GM12873 (cell line): ENCODE measurements around the gene KNCN.
A peak's percentile ranks its signal among the peaks of the same experiment; 100 is the strongest.

ENCODE experiments used
- TF ChIP-seq, protein P1 (sequence below): IDR thresholded peaks from 2 replicates; pipeline ENCODE4 v1.5.1; 2012; ENCODE audit warnings: low read depth, mild to moderate bottlenecking, moderate library complexity, low read length, control low read depth; ENCODE audit not compliant: insufficient read depth; ENCODE audit errors: missing control alignments

KNCN gene

DNA sequence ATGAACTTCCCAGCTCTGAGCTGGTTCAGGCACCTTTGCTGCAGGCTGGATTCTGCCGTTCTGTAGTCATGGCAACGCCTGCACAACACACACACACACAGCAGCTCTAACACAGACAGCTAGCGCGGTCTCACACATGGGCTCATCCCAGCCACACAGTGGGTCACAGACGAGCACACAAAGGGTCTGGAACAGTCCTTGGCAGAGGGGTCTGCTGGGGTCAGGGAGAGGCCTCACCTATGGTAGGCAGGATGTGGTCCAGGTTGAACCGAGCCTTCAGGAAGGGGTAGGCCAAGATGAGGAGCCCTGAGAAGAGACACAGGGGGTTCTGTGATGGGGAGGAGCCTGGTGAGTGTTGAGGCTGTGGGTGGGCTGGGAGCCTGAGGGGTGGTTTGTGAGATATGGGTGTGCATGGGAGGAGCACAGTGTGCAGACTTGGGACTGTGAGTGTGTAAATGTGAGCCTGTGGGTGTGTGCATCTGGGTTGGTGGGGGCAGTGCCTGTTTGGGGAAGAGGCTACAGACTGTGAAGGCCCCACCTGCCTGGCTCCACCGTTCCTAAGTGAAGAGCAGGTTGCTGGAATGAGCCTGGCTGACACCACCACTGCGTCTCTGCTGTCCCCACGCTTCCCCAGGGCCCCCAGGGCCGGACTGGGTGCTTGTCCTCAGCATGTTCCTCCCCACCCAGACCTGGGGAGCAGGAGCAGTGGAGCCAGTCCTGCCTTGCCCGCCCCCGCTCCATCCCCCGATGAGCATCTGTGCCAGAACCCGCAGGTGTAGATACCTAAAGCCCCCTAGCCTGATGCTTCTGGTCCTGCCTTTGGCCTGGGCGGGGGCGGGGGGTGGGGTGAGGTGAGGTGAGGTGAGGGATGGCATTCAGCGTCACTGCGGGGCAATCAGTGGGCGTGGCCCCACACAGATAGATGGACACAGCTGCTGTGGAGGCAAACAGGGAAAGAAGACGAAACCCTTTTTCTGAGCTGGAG lies 1.5 kb downstream of the KNCN start:
- TF ChIP-seq, protein P1, sequence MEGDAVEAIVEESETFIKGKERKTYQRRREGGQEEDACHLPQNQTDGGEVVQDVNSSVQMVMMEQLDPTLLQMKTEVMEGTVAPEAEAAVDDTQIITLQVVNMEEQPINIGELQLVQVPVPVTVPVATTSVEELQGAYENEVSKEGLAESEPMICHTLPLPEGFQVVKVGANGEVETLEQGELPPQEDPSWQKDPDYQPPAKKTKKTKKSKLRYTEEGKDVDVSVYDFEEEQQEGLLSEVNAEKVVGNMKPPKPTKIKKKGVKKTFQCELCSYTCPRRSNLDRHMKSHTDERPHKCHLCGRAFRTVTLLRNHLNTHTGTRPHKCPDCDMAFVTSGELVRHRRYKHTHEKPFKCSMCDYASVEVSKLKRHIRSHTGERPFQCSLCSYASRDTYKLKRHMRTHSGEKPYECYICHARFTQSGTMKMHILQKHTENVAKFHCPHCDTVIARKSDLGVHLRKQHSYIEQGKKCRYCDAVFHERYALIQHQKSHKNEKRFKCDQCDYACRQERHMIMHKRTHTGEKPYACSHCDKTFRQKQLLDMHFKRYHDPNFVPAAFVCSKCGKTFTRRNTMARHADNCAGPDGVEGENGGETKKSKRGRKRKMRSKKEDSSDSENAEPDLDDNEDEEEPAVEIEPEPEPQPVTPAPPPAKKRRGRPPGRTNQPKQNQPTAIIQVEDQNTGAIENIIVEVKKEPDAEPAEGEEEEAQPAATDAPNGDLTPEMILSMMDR = no peak

DNA sequence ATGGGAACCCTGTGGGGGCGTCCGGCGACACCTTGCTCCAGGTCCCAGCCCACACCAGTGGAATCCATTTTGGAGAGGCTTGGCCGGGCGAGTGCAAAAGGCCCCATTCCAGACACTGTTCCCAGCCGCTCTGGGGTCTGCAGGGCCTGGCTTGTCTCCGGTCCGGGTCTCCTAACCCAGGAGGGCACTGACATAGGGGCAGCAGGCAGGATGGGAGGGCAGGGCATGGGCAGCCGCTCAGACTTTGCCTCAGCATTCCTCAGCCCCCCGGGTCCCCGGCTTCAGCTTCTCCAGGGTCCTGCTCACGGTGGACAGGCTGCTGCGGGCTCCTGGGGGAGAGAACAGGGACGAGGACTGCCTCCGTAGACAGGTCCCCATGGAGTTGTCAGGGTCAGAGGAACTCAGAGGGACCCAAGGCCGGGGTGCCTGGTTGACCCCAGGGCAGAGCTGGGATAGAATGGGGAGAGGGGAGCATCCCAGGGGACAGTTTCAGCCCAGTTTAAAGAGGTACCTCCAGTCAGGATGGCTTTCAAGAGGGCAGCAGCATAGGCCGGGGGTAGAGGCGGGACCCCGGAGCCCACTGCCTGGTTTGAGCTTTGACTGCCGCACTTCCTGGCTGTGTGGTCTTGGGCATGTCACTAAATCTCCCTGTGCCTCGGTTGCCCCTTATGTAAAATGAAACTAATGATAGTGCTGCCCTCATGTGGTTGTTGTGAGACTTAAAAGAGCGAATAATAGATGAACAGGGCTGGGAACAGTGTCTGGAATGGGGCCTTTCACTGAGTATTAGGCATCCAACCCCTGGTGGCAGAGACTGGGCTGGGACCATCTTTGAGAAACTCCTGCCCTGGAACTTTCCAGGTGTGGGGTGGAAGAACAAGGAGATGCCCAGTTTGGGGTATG lies 3.7 kb downstream of the KNCN start:
- TF ChIP-seq, protein P1 = peak; percentile 48

DNA sequence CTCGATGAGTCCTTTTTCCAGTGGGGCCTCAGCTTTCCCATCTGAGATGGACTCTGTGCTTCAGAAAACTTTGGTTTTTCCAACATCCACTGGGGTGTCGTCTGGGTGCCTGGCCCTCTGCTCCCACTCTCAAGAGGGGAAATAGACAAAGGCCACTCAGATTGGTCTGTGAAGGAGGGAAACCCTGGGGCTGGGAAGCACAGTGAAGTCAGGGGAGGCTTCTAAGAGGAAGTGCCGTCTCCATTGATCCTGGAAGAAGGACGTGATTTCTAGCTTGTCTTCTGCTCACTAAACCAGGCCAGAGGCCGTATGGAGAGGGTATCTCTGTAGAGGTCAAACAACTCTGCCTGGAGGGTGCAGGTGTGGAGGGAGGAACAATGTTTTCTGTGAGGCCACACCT lies 5.2 kb downstream of the KNCN start:
- TF ChIP-seq, protein P1 = no peak

DNA sequence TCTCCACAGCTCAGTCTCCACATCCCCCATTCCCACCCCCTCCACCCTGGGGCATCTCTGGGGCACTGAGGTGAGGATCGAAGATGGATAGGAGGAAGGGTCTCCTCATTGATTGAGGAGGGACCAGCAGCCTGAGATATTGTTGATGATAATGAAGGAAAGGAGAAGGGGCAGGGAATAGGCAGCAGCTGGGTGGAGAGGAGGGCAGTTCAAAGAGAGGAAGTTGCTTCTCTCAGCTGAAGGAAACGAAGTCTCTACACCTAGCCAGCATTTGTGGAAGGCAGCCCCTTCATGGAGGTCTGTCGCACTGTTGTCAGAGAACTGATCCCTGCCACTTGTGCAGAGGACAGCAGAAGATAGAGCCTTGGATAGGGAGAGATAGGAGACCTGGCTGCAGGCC lies 5.7 kb downstream of the KNCN start:
- TF ChIP-seq, protein P1 = no peak

GRCh38 chr1:46544561-46545240 lies 6.7 kb downstream of the KNCN start:
- TF ChIP-seq, protein P1 = no peak

DNA sequence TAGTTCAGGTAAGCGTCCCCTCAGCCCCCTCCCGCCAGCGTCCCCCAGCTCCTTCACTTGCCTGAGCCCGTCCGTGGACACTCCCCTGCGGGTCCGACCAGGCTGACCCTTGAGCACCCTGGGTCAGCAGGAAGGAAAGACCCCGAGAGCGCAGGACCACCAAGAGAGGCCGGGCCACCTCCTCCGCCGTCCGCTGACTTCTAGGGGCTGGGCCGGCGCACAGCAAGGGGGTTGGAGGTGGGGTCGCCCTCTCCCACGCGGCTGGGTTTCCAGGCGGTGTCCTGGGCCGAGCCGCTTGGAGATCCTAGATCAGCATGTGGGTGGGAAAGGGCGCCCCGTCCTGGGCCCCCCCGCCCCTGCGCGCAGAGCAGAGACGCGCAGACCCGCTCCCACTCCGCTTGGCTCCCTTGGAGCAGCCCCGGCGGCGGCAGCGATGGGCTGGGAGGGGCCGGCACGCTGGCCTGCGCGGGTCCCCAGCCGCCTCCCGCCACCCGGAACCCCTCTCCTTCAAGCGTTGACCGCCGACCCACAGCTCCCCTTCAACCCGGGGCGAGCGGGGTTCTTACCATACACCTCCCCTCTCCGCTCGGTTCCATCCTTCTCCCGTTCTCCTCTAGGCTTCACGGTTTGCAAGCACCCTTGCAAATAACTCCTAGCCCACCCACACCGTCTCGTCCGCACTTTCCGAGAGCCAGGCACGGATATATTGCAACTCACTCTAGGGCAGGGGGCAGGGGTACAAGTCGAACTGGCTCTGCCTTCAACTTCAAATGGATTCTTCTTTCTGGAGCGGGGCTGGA lies 7.5 kb downstream of the KNCN start:
- TF ChIP-seq, protein P1 = no peak
